T47D (cell line): ENCODE measurements around the gene TNIK.
A peak's percentile ranks its signal among the peaks of the same experiment; 100 is the strongest.

Experiments
- DNase-seq, 2 experiments: peaks; one replicate each; pipeline versions ENCODE4 v3.0.0 to v3.0.0-alpha.2; 2011 to 2012; ENCODE audit warnings: low read depth in 1 of 2, low spot score in 1 of 2
- JUND ChIP-seq: IDR thresholded peaks from 2 replicates; pipeline ENCODE4 v1.6.1; 2012; ENCODE audit warnings: low read depth
- in situ Hi-C: cut with HindIII; loops from 2 replicates; pipeline ENCODE4 v1.10.0; 2016; ENCODE audit warnings: low sequenced_read_pairs, low pct_unique_long_range_greater_than_20kb

Gene TNIK

GRCh38 chr3:171334465-171334811 is 125.8 kb downstream of the TNIK start:
- no peak for DNase-seq
- in situ Hi-C loops, result no loop called here
- TF ChIP-seq JUND, result no peak

- no peak for TF ChIP-seq JUND
- in situ Hi-C loops, result no loop called here
- DNase-seq, result no peak
Measured at GRCh38 chr3:171333784-171334464, 126.3 kb downstream of the TNIK start.

DNA sequence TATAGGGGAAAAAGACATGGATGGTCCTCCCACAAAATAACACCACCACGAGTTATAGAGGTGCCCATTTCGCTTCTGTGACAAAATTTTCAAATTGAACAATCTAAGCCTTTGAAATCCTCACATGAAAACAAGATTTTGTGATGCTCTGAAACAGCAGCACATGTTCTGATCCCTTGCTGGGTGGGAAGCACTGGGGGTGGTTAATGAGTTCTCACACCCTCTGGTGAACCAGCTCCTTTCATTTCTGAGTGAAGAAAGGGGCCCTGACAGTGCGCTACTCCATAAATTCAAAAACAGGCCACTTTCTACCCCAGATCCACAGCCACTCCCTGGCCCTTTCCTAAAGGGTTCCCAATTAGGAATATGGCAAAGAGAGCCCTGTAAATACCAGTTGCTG is 129.3 kb downstream of the TNIK start:
- TF ChIP-seq JUND, result no peak
- in situ Hi-C loops, result no loop called here
- no peak for DNase-seq

DNA sequence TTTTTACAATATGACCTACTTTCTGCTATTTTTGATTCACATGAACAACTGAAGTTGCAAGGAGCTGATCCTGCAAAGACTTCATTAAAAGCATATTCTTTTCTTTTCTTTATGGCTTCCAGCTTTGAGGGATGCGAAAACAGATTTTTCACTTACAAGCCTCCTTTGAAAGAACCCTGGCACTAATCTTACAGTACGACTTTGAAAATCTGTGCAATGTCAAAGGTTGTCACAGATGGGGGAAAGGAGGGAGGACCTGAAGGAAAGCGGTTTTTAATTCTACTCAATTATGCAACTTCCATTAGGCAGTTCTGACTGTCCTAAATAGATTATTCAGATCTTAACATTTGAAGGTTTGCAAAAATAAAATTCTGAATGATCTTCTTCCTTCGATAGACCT is 130.5 kb downstream of the TNIK start:
- no peak for TF ChIP-seq JUND
- in situ Hi-C loops, result no loop called here
- no peak for DNase-seq

GRCh38 chr3:171328419-171329082 is 131.7 kb downstream of the TNIK start:
- no peak for TF ChIP-seq JUND
- peak in 1 of 2 experiments; percentile 53 for DNase-seq
- in situ Hi-C loops, result no loop called here

GRCh38 chr3:171327441-171328174 is 132.6 kb downstream of the TNIK start:
- no peak for TF ChIP-seq JUND
- DNase-seq, result no peak
- in situ Hi-C loops, result no loop called here

GRCh38 chr3:171326717-171327440 is 133.3 kb downstream of the TNIK start:
- no peak for TF ChIP-seq JUND
- DNase-seq, result no peak
- in situ Hi-C loops, result no loop called here

DNA sequence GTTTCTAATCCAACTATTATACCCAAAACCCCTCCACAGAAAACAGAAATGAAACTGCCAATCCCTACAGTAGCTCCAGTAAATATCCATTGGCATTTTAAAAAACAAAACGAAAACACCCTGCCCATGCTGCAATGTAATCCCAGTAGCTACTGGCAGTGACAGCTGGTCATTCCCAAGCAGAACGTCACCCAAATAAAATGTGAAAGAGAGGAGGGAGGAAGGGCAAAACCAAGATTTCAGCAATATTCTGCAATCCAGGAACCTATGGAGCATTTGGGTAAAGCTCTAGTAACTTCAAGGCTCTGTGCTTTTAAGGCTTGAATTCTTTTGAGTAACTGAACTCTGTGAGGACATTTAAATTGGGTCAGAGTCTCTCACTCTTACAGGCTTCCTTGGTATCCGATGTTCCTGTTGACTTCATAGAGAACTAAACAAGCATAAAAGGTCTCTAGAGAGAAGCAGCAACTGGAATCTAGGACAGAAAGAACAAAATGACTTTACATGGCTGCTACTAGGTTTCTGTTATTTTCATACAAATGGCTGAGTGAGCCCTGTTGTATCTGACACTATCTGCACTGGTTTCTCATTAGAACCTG is 136.2 kb downstream of the TNIK start:
- no peak for TF ChIP-seq JUND
- in situ Hi-C loops, result no loop called here
- DNase-seq, result no peak

DNA sequence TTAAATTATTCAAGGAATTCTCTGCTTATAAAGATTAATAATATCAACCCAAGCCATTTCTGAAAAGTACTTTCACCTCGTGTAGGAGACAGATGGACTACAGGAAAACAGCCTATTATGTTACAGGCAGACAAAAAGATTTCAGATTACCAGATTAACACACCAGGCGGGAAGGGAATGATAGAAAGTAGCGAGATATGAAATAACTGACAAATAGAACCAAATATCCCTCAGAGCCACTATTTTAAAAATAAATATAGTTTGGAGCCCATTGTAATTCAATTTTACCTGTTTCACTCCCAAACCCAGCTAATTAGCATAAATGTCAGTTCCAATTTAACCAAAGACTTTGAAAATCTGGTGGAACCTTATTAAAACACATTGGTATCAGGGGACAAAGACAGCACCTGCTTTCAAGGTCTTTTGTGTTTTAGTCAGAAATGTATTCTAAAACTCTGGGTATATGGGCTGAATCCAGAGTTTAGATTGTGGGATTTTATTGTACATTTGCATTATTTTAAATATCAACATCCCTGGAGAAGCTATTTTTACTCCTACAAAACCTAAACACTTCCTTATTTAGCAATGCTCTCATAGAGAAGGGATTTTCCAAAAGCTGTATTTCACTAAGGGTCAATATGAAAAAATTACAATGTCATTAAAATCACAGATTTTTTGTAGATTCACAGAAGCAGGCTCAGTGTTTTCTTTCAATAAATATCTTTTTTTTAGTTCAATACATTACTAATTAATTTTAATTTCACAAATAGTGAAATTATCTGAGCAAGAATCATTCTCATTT is 138.4 kb downstream of the TNIK start:
- in situ Hi-C loops, result no loop called here
- DNase-seq, result no peak
- TF ChIP-seq JUND, result no peak

- in situ Hi-C loops, result no loop called here
- TF ChIP-seq JUND, result no peak
- no peak for DNase-seq
Measured at GRCh38 chr3:171320750-171321558, 139.3 kb downstream of the TNIK start.

DNA sequence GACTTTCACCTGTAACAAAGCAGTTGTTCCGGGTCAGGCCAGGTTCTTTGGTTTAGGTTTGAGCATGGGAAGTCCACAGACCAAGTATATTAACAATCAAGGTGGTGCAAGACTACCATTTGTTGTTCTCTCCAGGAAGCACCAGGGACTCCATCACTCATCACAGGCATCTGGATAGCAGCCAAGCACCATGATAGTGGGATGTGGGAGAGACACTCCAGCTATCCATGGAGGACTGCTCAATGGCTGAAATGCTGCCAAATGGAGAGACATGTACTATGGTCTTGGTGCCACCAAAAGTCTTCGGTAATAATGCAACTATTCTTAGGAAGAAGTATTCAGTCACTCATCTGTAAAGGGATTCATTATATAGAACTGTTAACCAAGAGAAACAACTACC is 143.0 kb downstream of the TNIK start:
- TF ChIP-seq JUND, result no peak
- DNase-seq, result no peak
- in situ Hi-C loops, result no loop called here
